ENCODE data around the gene ATP6V1D. TPM values are rescaled to one million over a fixed set of nuclear protein-coding genes. Genes with fewer than 3 reads are reported as not detected.

ATP6V1D gene
- total RNA-seq, 1 donor from 2014 or later, result 79.1 TPM

DNA sequence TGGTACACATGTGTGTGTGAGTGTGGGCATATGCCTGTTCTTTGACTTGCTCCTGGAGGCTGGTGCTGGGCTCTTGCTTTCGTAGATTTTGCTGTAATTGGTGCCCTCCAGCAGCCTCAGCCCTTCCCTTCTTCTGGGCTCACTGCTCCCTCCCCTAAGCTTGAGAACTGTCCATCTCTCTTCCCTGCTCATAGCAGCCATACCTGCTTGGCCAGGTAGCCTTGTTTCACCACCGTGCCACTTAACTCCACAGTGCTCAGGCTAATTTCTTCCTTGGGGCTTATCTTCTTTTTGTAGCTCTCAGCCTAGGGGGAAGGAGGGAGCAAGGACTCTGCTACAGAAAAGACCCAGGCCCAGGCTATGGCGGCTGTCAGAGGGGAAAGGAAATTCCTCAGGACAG lies 32.5 kb upstream of the ATP6V1D start:
- Histone ChIP-seq H3K27me3 (ENCODE audit: low read depth) (no peaks in the 10 kb centered on the region), H3K4me3 (no peak overlapping the region), H3K27ac (no peak overlapping the region), H3K36me3 (peaks cover under 1% of the 10 kb centered on the region), H3K4me1 (no peaks in the 10 kb centered on the region), H3K9me3 (no peaks in the 10 kb centered on the region)
- ATAC-seq, result no peak
- TF ChIP-seq, protein P1, sequence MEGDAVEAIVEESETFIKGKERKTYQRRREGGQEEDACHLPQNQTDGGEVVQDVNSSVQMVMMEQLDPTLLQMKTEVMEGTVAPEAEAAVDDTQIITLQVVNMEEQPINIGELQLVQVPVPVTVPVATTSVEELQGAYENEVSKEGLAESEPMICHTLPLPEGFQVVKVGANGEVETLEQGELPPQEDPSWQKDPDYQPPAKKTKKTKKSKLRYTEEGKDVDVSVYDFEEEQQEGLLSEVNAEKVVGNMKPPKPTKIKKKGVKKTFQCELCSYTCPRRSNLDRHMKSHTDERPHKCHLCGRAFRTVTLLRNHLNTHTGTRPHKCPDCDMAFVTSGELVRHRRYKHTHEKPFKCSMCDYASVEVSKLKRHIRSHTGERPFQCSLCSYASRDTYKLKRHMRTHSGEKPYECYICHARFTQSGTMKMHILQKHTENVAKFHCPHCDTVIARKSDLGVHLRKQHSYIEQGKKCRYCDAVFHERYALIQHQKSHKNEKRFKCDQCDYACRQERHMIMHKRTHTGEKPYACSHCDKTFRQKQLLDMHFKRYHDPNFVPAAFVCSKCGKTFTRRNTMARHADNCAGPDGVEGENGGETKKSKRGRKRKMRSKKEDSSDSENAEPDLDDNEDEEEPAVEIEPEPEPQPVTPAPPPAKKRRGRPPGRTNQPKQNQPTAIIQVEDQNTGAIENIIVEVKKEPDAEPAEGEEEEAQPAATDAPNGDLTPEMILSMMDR (IDR thresholded peaks at IDR 0.05), result no peak
- DNase-seq, result no peak
- intact Hi-C loops (cut with DNase I), result no loop called here

DNA sequence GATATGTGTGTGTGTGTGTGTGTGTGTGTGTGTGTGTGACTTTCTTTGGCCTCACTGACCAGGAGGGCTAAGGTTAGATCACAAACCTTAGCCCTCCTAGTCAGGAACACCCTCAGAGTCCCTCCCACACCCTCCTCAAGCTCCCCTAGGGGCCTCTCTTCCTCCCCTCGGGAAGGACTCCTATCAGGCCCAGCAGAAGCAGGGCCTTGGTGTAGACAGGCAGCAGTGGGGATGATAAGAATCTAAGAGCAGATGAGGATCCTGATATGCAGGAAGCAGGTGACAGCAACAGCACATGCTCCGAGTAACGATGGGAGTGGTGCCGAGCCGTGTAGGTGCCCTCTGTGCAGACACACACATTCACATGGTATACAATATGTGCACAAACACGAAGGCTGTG lies 31.7 kb upstream of the ATP6V1D start:
- no peak overlapping the region for H3K4me3 ChIP-seq
- H3K9me3 ChIP-seq, result no peaks in the 10 kb centered on the region
- intact Hi-C loops (cut with DNase I), result no loop called here
- peaks cover 9% of the 10 kb centered on the region for H3K36me3 ChIP-seq
- DNase-seq (no peak), ATAC-seq (no peak)
- no peak overlapping the region for H3K27ac ChIP-seq
- no peaks in the 10 kb centered on the region for H3K27me3 ChIP-seq (ENCODE audit: low read depth)
- H3K4me1 ChIP-seq, result no peaks in the 10 kb centered on the region
- TF ChIP-seq, protein P1 (IDR thresholded peaks at IDR 0.05), result no peak

DNA sequence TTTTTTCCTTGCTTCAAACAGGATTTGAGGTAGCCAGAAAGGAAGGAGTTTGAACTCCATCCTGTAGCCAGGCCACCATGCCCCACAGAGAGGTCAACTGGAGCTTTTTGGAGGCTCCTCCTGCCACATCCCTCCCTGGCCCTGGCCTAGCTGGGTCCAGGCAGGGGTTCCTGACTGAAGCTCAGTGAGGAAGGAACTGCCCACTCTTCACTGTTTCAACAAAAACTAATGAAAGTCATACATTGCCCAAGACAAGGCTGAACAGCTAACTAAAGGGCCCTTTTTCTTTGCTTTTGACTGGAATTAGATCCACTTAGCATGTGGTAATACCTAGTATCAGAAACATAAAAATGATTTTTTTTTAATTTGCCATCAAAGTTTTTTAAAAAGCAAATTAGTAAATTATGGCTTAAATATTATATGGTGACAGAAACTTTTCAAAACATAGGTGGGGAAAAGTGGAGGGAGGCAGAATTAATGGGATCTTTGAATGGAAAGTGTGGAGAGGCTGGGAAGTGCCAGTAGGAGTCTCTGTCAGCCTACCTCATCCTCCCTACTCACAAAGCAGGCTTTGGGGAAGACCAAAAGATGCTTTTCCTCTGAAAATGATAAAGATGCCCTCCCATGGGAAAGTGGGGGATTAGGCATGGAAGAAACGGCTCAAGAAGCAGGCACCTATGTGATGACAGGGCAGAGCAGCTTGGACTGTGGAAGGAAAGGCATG lies 30.4 kb upstream of the ATP6V1D start:
- ATAC-seq (no peak), DNase-seq (no peak)
- no peaks in the 10 kb centered on the region for H3K4me1 ChIP-seq
- H3K27me3 ChIP-seq (ENCODE audit: low read depth), result no peaks in the 10 kb centered on the region
- H3K27ac ChIP-seq, result no peak overlapping the region
- no peak overlapping the region for H3K4me3 ChIP-seq
- TF ChIP-seq, protein P1 (IDR thresholded peaks at IDR 0.05), result no peak
- H3K9me3 ChIP-seq, result no peaks in the 10 kb centered on the region
- peaks cover 22% of the 10 kb centered on the region for H3K36me3 ChIP-seq
- intact Hi-C loops (cut with DNase I), result no loop called here

DNA sequence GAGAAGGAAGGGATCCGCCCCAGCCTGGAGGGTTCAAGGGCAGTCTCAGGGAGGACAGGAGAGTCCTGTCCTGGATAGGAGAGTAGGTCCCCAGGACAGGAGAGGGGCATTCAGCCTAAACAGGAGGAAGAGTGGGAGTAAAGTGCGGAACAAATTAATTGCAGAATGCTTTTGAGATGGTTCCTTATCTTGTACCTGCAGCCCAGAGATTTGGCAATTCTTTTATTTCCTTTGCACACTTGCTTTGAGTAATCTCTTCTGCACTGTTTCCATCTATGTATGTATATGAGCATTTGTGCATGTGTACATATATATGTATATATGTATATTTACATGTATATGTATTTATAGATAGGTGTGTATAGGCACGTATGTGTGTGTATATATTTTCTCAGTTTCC lies 29.7 kb upstream of the ATP6V1D start:
- intact Hi-C loops (cut with DNase I), result no loop called here
- no peaks in the 10 kb centered on the region for H3K27me3 ChIP-seq (ENCODE audit: low read depth)
- H3K4me3 ChIP-seq, result no peak overlapping the region
- H3K27ac ChIP-seq, result no peak overlapping the region
- H3K36me3 ChIP-seq, result peaks cover 29% of the 10 kb centered on the region
- DNase-seq (no peak), ATAC-seq (no peak)
- TF ChIP-seq, protein P1 (IDR thresholded peaks at IDR 0.05), result no peak
- no peaks in the 10 kb centered on the region for H3K9me3 ChIP-seq
- H3K4me1 ChIP-seq, result no peaks in the 10 kb centered on the region

DNA sequence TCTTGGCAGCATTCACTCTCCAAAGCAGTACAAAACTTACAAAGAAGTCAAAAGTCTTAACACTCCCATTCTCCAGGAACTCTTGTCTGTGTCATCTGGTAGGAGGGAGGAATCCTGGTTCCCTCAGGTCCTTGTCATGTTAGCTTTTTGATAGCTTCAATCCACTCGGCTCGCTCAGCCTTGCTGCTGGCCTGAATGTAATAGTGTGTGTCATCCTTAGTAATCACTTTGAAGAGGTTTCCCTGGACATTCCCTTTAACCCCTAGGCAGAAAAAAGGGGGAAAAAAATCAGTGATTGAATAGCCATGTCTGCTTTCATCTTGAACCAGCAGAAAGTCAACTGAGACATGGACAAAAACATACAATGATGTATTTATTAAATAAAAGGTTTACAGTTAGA lies 27.6 kb upstream of the ATP6V1D start:
- intact Hi-C loops (cut with DNase I), result no loop called here

More for the DNA sequence above, 27.6 kb upstream of the ATP6V1D start:
- Histone ChIP-seq H3K4me1 (no peaks in the 10 kb centered on the region), H3K9me3 (no peaks in the 10 kb centered on the region), H3K36me3 (peaks cover 49% of the 10 kb centered on the region), H3K27ac (no peak overlapping the region), H3K27me3 (ENCODE audit: low read depth) (no peaks in the 10 kb centered on the region), H3K4me3 (no peak overlapping the region)
- TF ChIP-seq, protein P1 (IDR thresholded peaks at IDR 0.05), result no peak
- ATAC-seq (no peak), DNase-seq (no peak)
